ENCODE measurements around the gene CHPT1. TPM values are rescaled to one million over a fixed set of nuclear protein-coding genes. Genes with fewer than 3 reads are reported as not detected.

CHPT1 gene
- total and polyA plus RNA-seq, 2 experiments from 2014 or later, result 22.2 to 23.0 TPM

- no peak for DNase-seq (ENCODE audit: low spot score)
- H3K36me3 ChIP-seq (ENCODE audit: insufficient read depth), result no peaks in the 10 kb centered on the region
- Mint-ChIP-seq H3K4me1 (peaks cover 5% of the 10 kb centered on the region), H3K4me3 (no peak overlapping the region), H3K36me3 (ENCODE audit: low read depth) (no peaks in the 10 kb centered on the region), H3K9me3 (no peaks in the 10 kb centered on the region), H3K27me3 (ENCODE audit: insufficient read depth, low read depth, poor library complexity) (peaks cover 2% of the 10 kb centered on the region), H3K27ac (no peak overlapping the region)
- no peak overlapping the region; the same call in 1 of the 2 replicates for H2AFZ ChIP-seq
- no peak overlapping the region for H3K27ac ChIP-seq (ENCODE audit: low read depth)
- ATAC-seq, result no peak
- H3K4me3 ChIP-seq, result no peak overlapping the region
- no peaks in the 10 kb centered on the region for H3K79me2 ChIP-seq (replicated peaks; ENCODE audit: insufficient read depth)
- H4K20me1 ChIP-seq (replicated peaks; ENCODE audit: insufficient read depth), result no peaks in the 10 kb centered on the region
- TF ChIP-seq ZNF331 (CRISPR knock-in tag; IDR thresholded peaks at IDR 0.05; ENCODE audit: low read depth) (no peak), CTCF (conservative IDR thresholded peaks at IDR 0.05; ENCODE audit: low read depth in 2 of 2) (no peak), ZNF114 (CRISPR knock-in tag; IDR thresholded peaks at IDR 0.05) (no peak), CREB1 (CRISPR knock-in tag; IDR thresholded peaks at IDR 0.05; ENCODE audit: low read depth) (no peak), STAT1 (IDR thresholded peaks at IDR 0.05; ENCODE audit: unreplicated experiment) (no peak), EZH2 (IDR thresholded peaks at IDR 0.05; ENCODE audit: low read depth, unreplicated experiment) (no peak), POLR2AphosphoS5 (IDR thresholded peaks at IDR 0.05; ENCODE audit: low read depth) (no peak), NANOG (IDR thresholded peaks at IDR 0.05; ENCODE audit: borderline replicate concordance) (no peak), JUNB (IDR thresholded peaks at IDR 0.05; ENCODE audit: unreplicated experiment) (no peak), EZH2phosphoT487 (IDR thresholded peaks at IDR 0.05; ENCODE audit: unreplicated experiment) (no peak)
- TF ChIP-seq, protein P1, sequence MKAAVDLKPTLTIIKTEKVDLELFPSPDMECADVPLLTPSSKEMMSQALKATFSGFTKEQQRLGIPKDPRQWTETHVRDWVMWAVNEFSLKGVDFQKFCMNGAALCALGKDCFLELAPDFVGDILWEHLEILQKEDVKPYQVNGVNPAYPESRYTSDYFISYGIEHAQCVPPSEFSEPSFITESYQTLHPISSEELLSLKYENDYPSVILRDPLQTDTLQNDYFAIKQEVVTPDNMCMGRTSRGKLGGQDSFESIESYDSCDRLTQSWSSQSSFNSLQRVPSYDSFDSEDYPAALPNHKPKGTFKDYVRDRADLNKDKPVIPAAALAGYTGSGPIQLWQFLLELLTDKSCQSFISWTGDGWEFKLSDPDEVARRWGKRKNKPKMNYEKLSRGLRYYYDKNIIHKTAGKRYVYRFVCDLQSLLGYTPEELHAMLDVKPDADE (IDR thresholded peaks at IDR 0.05), result no peak
- TF ChIP-seq, protein P2, sequence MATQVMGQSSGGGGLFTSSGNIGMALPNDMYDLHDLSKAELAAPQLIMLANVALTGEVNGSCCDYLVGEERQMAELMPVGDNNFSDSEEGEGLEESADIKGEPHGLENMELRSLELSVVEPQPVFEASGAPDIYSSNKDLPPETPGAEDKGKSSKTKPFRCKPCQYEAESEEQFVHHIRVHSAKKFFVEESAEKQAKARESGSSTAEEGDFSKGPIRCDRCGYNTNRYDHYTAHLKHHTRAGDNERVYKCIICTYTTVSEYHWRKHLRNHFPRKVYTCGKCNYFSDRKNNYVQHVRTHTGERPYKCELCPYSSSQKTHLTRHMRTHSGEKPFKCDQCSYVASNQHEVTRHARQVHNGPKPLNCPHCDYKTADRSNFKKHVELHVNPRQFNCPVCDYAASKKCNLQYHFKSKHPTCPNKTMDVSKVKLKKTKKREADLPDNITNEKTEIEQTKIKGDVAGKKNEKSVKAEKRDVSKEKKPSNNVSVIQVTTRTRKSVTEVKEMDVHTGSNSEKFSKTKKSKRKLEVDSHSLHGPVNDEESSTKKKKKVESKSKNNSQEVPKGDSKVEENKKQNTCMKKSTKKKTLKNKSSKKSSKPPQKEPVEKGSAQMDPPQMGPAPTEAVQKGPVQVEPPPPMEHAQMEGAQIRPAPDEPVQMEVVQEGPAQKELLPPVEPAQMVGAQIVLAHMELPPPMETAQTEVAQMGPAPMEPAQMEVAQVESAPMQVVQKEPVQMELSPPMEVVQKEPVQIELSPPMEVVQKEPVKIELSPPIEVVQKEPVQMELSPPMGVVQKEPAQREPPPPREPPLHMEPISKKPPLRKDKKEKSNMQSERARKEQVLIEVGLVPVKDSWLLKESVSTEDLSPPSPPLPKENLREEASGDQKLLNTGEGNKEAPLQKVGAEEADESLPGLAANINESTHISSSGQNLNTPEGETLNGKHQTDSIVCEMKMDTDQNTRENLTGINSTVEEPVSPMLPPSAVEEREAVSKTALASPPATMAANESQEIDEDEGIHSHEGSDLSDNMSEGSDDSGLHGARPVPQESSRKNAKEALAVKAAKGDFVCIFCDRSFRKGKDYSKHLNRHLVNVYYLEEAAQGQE (IDR thresholded peaks at IDR 0.05; ENCODE audit: unreplicated experiment), result no peak
- TF ChIP-seq, protein P3, sequence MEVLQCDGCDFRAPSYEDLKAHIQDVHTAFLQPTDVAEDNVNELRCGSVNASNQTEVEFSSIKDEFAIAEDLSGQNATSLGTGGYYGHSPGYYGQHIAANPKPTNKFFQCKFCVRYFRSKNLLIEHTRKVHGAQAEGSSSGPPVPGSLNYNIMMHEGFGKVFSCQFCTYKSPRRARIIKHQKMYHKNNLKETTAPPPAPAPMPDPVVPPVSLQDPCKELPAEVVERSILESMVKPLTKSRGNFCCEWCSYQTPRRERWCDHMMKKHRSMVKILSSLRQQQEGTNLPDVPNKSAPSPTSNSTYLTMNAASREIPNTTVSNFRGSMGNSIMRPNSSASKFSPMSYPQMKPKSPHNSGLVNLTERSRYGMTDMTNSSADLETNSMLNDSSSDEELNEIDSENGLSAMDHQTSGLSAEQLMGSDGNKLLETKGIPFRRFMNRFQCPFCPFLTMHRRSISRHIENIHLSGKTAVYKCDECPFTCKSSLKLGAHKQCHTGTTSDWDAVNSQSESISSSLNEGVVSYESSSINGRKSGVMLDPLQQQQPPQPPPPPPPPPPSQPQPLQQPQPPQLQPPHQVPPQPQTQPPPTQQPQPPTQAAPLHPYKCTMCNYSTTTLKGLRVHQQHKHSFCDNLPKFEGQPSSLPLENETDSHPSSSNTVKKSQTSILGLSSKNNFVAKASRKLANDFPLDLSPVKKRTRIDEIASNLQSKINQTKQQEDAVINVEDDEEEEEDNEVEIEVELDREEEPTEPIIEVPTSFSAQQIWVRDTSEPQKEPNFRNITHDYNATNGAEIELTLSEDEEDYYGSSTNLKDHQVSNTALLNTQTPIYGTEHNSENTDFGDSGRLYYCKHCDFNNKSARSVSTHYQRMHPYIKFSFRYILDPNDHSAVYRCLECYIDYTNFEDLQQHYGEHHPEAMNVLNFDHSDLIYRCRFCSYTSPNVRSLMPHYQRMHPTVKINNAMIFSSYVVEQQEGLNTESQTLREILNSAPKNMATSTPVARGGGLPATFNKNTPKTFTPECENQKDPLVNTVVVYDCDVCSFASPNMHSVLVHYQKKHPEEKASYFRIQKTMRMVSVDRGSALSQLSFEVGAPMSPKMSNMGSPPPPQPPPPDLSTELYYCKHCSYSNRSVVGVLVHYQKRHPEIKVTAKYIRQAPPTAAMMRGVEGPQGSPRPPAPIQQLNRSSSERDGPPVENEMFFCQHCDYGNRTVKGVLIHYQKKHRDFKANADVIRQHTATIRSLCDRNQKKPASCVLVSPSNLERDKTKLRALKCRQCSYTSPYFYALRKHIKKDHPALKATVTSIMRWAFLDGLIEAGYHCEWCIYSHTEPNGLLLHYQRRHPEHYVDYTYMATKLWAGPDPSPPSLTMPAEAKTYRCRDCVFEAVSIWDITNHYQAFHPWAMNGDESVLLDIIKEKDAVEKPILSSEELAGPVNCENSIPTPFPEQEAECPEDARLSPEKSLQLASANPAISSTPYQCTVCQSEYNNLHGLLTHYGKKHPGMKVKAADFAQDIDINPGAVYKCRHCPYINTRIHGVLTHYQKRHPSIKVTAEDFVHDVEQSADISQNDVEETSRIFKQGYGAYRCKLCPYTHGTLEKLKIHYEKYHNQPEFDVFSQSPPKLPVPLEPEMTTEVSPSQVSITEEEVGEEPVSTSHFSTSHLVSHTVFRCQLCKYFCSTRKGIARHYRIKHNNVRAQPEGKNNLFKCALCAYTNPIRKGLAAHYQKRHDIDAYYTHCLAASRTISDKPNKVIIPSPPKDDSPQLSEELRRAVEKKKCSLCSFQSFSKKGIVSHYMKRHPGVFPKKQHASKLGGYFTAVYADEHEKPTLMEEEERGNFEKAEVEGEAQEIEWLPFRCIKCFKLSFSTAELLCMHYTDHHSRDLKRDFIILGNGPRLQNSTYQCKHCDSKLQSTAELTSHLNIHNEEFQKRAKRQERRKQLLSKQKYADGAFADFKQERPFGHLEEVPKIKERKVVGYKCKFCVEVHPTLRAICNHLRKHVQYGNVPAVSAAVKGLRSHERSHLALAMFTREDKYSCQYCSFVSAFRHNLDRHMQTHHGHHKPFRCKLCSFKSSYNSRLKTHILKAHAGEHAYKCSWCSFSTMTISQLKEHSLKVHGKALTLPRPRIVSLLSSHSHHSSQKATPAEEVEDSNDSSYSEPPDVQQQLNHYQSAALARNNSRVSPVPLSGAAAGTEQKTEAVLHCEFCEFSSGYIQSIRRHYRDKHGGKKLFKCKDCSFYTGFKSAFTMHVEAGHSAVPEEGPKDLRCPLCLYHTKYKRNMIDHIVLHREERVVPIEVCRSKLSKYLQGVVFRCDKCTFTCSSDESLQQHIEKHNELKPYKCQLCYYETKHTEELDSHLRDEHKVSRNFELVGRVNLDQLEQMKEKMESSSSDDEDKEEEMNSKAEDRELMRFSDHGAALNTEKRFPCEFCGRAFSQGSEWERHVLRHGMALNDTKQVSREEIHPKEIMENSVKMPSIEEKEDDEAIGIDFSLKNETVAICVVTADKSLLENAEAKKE (CRISPR knock-in tag; IDR thresholded peaks at IDR 0.05), result no peak
- no peaks in the 10 kb centered on the region for H3K27me3 ChIP-seq (ENCODE audit: insufficient read depth)
- H3K4me1 ChIP-seq (ENCODE audit: insufficient read depth), result no peaks in the 10 kb centered on the region
- H3K4me2 ChIP-seq, result no peak overlapping the region
- H3F3A ChIP-seq (replicated peaks; ENCODE audit: low read depth), result no peaks in the 10 kb centered on the region
- peaks cover 5% of the 10 kb centered on the region; the same call in 1 of the 2 replicates for H3K9me2 ChIP-seq (ENCODE audit: insufficient read depth)
These were observed 43.0 kb upstream of the CHPT1 start for GRCh38 chr12:101654442-101654841.
